ENCODE measurements around the gene RPS6KA2.
"Not testable (repeated sequence)": the region's sequence is repeated elsewhere in the genome, so short reads cannot be mapped to it uniquely, and the experiment has no call there.

Gene RPS6KA2

DNA sequence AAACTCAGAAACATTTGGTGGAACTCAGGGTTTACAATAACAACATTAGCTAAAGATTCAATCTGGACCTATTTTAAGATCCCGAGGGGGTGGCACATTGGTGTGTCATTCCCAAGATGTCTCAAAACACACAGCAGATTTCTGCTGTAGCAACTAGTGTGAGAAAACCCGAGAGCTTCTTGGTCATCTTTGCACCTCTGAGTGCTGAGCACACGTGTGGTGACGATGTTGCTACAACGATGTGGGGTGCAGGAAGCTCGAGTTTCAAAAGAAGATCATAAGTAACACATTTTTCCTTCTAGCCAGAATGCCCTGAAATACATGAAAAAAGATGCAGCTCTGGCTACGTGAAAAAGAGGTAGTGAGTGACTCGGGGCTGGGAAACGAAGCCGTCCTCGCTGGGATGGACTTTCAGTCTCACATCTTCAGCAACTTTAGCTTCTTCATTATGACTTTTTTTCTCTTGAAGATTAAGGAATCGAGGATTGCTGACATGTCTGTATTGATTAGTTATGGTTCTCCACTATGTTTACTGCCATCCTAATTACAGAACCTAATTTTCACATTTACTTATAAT, 42.1 kb downstream of the RPS6KA2 start:
- TF ChIP-seq, protein P1, sequence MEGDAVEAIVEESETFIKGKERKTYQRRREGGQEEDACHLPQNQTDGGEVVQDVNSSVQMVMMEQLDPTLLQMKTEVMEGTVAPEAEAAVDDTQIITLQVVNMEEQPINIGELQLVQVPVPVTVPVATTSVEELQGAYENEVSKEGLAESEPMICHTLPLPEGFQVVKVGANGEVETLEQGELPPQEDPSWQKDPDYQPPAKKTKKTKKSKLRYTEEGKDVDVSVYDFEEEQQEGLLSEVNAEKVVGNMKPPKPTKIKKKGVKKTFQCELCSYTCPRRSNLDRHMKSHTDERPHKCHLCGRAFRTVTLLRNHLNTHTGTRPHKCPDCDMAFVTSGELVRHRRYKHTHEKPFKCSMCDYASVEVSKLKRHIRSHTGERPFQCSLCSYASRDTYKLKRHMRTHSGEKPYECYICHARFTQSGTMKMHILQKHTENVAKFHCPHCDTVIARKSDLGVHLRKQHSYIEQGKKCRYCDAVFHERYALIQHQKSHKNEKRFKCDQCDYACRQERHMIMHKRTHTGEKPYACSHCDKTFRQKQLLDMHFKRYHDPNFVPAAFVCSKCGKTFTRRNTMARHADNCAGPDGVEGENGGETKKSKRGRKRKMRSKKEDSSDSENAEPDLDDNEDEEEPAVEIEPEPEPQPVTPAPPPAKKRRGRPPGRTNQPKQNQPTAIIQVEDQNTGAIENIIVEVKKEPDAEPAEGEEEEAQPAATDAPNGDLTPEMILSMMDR (conservative IDR thresholded peaks at IDR 0.05; ENCODE audit: control insufficient read depth, insufficient read depth, low read depth, low read length): no peak
- DNase-seq (ENCODE audit: low read depth): no peak
- H3K4me3 ChIP-seq (ENCODE audit: control insufficient read depth, low read depth, low read length): no peak overlapping the region

DNA sequence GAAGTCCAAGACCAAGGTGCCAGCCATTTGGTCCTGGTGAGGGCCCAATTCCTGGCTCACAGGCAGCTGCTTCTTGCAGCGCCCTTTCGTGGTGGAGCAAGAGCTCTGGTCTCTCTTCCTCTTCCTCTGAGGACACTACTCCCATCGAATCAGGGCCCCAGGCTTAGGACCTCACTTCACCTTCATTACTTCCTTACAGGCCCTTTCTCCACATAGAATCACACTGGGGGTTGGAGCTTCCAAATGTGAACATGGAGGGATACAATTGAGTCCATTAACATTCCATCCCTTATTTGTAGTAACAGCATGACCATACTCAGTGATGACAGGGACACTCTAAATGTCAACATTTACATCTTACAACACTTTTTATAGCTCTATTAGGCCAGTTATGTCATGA, 42.9 kb downstream of the RPS6KA2 start:
- no peak for DNase-seq (ENCODE audit: low read depth)
- H3K4me3 ChIP-seq (ENCODE audit: control insufficient read depth, low read depth, low read length): no peak overlapping the region
- TF ChIP-seq, protein P1 (conservative IDR thresholded peaks at IDR 0.05; ENCODE audit: control insufficient read depth, insufficient read depth, low read depth, low read length): no peak

DNA sequence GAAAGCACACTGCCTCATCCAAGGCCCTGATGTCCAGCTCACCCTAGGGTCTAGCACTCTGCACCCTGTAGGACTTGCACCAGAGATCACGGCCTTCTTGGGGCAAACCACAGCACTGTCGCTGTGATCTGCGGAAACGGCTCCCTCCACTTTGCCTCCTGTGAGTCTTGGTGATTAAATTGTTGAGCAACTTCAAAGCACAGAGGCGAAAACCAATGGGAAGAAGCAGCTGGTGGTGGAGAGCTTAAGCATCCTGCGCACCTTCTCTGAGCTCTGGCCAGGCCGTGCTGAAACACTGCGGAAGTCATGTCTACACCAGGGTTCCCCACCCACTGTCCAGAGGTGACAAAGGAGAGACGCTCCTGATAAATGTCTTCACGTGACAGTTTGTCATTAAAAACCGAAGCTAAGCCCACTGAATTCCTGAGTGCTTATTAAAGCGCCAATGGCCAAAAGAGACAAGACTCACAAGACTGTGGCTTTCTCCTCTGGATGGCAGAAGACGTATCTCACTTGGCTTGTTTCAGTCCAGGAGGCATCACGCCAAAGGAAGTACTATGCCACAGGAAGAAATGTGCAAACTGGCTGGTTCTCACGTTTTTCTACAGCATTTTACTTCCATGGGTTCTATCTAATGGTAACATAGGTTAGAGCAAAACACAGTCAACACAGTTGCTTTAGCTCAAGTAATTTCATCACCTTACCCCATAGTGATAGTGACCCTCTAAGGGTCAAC, 43.7 kb downstream of the RPS6KA2 start:
- DNase-seq (ENCODE audit: low read depth): no peak
- TF ChIP-seq, protein P1 (conservative IDR thresholded peaks at IDR 0.05; ENCODE audit: control insufficient read depth, insufficient read depth, low read depth, low read length): no peak
- no peak overlapping the region for H3K4me3 ChIP-seq (ENCODE audit: control insufficient read depth, low read depth, low read length)

DNA sequence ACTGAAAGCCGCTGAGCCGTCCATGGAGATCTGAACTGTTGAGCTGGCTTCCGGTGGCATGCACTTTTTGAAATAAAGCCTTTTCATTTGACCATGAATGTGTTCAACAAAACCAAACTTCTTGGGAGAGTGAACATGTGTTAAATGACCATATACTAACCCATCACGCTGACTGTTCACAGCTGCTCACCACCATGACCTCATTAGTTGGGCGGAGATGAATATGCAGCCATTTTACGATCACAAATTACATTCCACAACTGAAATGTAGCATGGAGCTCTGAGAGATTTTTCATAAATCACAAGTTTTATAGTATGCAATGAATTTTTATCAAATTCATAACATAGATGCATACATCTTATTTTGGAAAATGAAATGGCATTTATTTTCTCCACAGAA, 44.8 kb downstream of the RPS6KA2 start:
- DNase-seq (ENCODE audit: low read depth): peak; percentile 54
- H3K4me3 ChIP-seq (ENCODE audit: control insufficient read depth, low read depth, low read length): no peak overlapping the region
- TF ChIP-seq, protein P1 (conservative IDR thresholded peaks at IDR 0.05; ENCODE audit: control insufficient read depth, insufficient read depth, low read depth, low read length): no peak

DNA sequence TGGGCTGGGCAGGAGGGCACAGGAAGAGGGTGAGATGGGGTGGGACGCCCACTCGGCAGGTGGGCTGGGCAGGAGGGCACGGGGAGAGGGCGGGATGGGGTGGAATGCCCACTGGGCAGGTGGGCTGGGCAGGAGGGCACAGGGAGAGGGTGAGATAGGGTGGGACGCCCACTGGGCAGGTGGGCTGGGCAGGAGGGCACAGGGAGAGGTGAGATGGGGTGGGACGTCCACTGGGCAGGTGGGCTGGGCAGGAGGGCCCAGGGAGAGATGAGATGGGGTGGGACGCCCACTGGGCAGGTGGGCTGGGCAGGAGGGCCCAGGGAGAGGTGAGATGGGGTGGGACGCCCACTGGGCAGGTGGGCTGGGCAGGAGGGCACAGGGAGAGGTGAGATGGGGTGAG, 45.2 kb downstream of the RPS6KA2 start:
- H3K4me3 ChIP-seq (ENCODE audit: control insufficient read depth, low read depth, low read length); DNase-seq (ENCODE audit: low read depth): not testable (repeated sequence)

DNA sequence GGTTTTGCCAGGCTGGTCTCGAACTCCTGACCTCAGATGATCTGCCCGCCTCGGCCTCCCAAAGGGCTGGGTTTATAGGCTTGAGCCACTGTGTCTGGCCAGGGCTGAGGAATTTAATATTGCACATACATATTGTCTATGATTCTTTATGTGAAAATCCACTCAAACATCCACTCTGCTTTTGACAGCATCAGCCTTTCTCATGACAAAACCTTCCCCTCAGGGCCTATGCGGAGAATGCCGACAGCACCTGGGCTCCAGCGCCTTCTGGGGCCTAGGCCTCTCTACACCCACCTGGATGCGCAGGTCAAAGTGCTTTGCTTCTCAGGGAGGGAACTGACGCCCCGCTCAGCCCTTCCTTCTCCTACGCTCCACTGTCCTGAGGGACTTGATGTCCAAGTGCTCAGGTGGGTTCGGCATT, 46.0 kb downstream of the RPS6KA2 start:
- DNase-seq (ENCODE audit: low read depth): no peak

More for the DNA sequence above, 46.0 kb downstream of the RPS6KA2 start:
- H3K4me3 ChIP-seq (ENCODE audit: control insufficient read depth, low read depth, low read length): no peak overlapping the region
- TF ChIP-seq, protein P1 (conservative IDR thresholded peaks at IDR 0.05; ENCODE audit: control insufficient read depth, insufficient read depth, low read depth, low read length): no peak

All from fibroblast of mammary gland (primary cell).